ENCODE results near the gene ACTRT3. TPM values are rescaled to one million over a fixed set of nuclear protein-coding genes. Genes with fewer than 3 reads are reported as not detected.

The ACTRT3 gene
- total RNA-seq, 1 experiment from 2014 or later, result 2.2 TPM

- no peak overlapping the region for H3K4me3 ChIP-seq
- no peaks in the 10 kb centered on the region for H3K27me3 ChIP-seq (replicated peaks)
- no peaks in the 10 kb centered on the region for H3K4me1 ChIP-seq (replicated peaks)
- DNase-seq (ENCODE audit: low read depth in 1 of 2, low spot score in 2 of 2), result no peak
- H3K36me3 ChIP-seq, result peaks cover 27% of the 10 kb centered on the region
- H3K27ac ChIP-seq, result no peak overlapping the region
- H3K9me3 ChIP-seq (replicated peaks), result no peaks in the 10 kb centered on the region
These were observed 20.9 kb upstream of the ACTRT3 start for GRCh38 chr3:169790219-169790618.

- peaks cover 46% of the 10 kb centered on the region for H3K36me3 ChIP-seq
- H3K4me3 ChIP-seq, result no peak overlapping the region
- H3K27ac ChIP-seq, result no peak overlapping the region
- no peaks in the 10 kb centered on the region for H3K4me1 ChIP-seq (replicated peaks)
- no peaks in the 10 kb centered on the region for H3K27me3 ChIP-seq (replicated peaks)
- H3K9me3 ChIP-seq (replicated peaks), result no peaks in the 10 kb centered on the region
- DNase-seq (ENCODE audit: low read depth in 1 of 2, low spot score in 2 of 2), result no peak
These were observed 18.4 kb upstream of the ACTRT3 start for GRCh38 chr3:169787791-169788190.

GRCh38 chr3:169787120-169787519 lies 17.8 kb upstream of the ACTRT3 start:
- H3K4me3 ChIP-seq, result no peak overlapping the region
- H3K27me3 ChIP-seq (replicated peaks), result no peaks in the 10 kb centered on the region
- no peak overlapping the region for H3K27ac ChIP-seq
- no peaks in the 10 kb centered on the region for H3K9me3 ChIP-seq (replicated peaks)
- DNase-seq (ENCODE audit: low read depth in 1 of 2, low spot score in 2 of 2), result no peak
- H3K4me1 ChIP-seq (replicated peaks), result no peaks in the 10 kb centered on the region
- peaks cover 53% of the 10 kb centered on the region for H3K36me3 ChIP-seq

- Histone ChIP-seq H3K4me3 (no peak overlapping the region), H3K27ac (no peak overlapping the region)
These were observed 12.0 kb upstream of the ACTRT3 start for GRCh38 chr3:169781209-169781855.

GRCh38 chr3:169780742-169781141 lies 11.4 kb upstream of the ACTRT3 start:
- Histone ChIP-seq H3K9me3 (replicated peaks) (no peaks in the 10 kb centered on the region), H3K4me3 (no peak overlapping the region), H3K36me3 (peaks cover 89% of the 10 kb centered on the region), H3K4me1 (replicated peaks) (no peaks in the 10 kb centered on the region), H3K27ac (no peak overlapping the region), H3K27me3 (replicated peaks) (no peaks in the 10 kb centered on the region)
- DNase-seq (ENCODE audit: low read depth in 1 of 2, low spot score in 2 of 2), result no peak

More at GRCh38 chr3:169781209-169781855, 12.0 kb upstream of the ACTRT3 start:
- Histone ChIP-seq H3K4me1 (replicated peaks) (no peaks in the 10 kb centered on the region), H3K27me3 (replicated peaks) (no peaks in the 10 kb centered on the region), H3K36me3 (peaks cover 89% of the 10 kb centered on the region), H3K9me3 (replicated peaks) (no peaks in the 10 kb centered on the region)
- no peak for DNase-seq (ENCODE audit: low read depth in 1 of 2, low spot score in 2 of 2)

GRCh38 chr3:169777822-169778221 lies 8.5 kb upstream of the ACTRT3 start:
- DNase-seq (ENCODE audit: low read depth in 1 of 2, low spot score in 2 of 2), result no peak
- H3K36me3 ChIP-seq, result peaks cover 89% of the 10 kb centered on the region

GRCh38 chr3:169774186-169774585 lies 4.8 kb upstream of the ACTRT3 start:
- peaks cover 6% of the 10 kb centered on the region for H3K4me1 ChIP-seq (replicated peaks)
- peak overlapping the region; percentile 84 for H3K4me3 ChIP-seq
- no peaks in the 10 kb centered on the region for H3K27me3 ChIP-seq (replicated peaks)
- no peak for DNase-seq (ENCODE audit: low read depth in 1 of 2, low spot score in 2 of 2)
- no peaks in the 10 kb centered on the region for H3K9me3 ChIP-seq (replicated peaks)
- H3K36me3 ChIP-seq, result peaks cover 56% of the 10 kb centered on the region
- H3K27ac ChIP-seq, result no peak overlapping the region

More at GRCh38 chr3:169777822-169778221, 8.5 kb upstream of the ACTRT3 start:
- Histone ChIP-seq H3K9me3 (replicated peaks) (no peaks in the 10 kb centered on the region), H3K4me3 (no peak overlapping the region), H3K27me3 (replicated peaks) (no peaks in the 10 kb centered on the region), H3K4me1 (replicated peaks) (peaks cover 6% of the 10 kb centered on the region), H3K27ac (no peak overlapping the region)

- peaks cover 46% of the 10 kb centered on the region for H3K36me3 ChIP-seq
- no peaks in the 10 kb centered on the region for H3K9me3 ChIP-seq (replicated peaks)
- no peaks in the 10 kb centered on the region for H3K27me3 ChIP-seq (replicated peaks)
- peak within 1 kb of the TSS; percentile 84 for H3K4me3 ChIP-seq
- peak within 1 kb of the TSS; percentile 93 for H3K27ac ChIP-seq
- DNase-seq (ENCODE audit: low read depth in 1 of 2, low spot score in 2 of 2), result peak; percentile 87 to 95
- H3K4me1 ChIP-seq (replicated peaks), result peaks cover 6% of the 10 kb centered on the region
These were observed 3.8 kb upstream of the ACTRT3 start, which contains the start of gene MYNN for GRCh38 chr3:169772897-169773816. Gene MYNN (plus strand): TSS chr3:169773396. CDS start chr3:169774296, 900 bp downstream.

GRCh38 chr3:169772305-169772896 lies 3.0 kb upstream of the ACTRT3 start:
- no peaks in the 10 kb centered on the region for H3K27me3 ChIP-seq (replicated peaks)
- H3K4me1 ChIP-seq (replicated peaks), result peaks cover 6% of the 10 kb centered on the region
- peak overlapping the region; percentile 93 for H3K27ac ChIP-seq
- peaks cover 40% of the 10 kb centered on the region for H3K36me3 ChIP-seq
- peak overlapping the region; percentile 84 for H3K4me3 ChIP-seq
- H3K9me3 ChIP-seq (replicated peaks), result no peaks in the 10 kb centered on the region
- DNase-seq (ENCODE audit: low read depth in 1 of 2, low spot score in 2 of 2), result peak; percentile 66 to 87

- no peaks in the 10 kb centered on the region for H3K27me3 ChIP-seq (replicated peaks)
- no peaks in the 10 kb centered on the region for H3K9me3 ChIP-seq (replicated peaks)
- H3K4me1 ChIP-seq (replicated peaks), result peaks cover 6% of the 10 kb centered on the region
- DNase-seq (ENCODE audit: low read depth in 1 of 2, low spot score in 2 of 2), result peak; percentile 52 to 90
- H3K27ac ChIP-seq, result peak overlapping the region; percentile 93; the same call in 1 of the 2 replicates
- H3K4me3 ChIP-seq, result peak overlapping the region; percentile 84
- H3K36me3 ChIP-seq, result peaks cover 33% of the 10 kb centered on the region
These were observed 2.3 kb upstream of the ACTRT3 start for GRCh38 chr3:169771497-169772304.

GRCh38 chr3:169764882-169765612 lies 4.3 kb downstream of the ACTRT3 start, which contains the start of gene TERC:
Gene TERC (minus strand): TSS chr3:169765060.
- H3K36me3 ChIP-seq, result no peaks in the 10 kb centered on the region
- H3K27ac ChIP-seq, result peak within 1 kb of the TSS; percentile 80
- no peaks in the 10 kb centered on the region for H3K27me3 ChIP-seq (replicated peaks)
- peak; percentile 66 to 85 for DNase-seq (ENCODE audit: low read depth in 1 of 2, low spot score in 2 of 2)
- H3K4me1 ChIP-seq (replicated peaks), result no peaks in the 10 kb centered on the region
- peaks cover 7% of the 10 kb centered on the region for H3K9me3 ChIP-seq (replicated peaks)
- peak within 1 kb of the TSS; percentile 61 for H3K4me3 ChIP-seq

- H3K27me3 ChIP-seq (replicated peaks), result no peaks in the 10 kb centered on the region
- peak overlapping the region; percentile 61 for H3K4me3 ChIP-seq
- H3K36me3 ChIP-seq, result no peaks in the 10 kb centered on the region
- peak overlapping the region; percentile 80 for H3K27ac ChIP-seq
- no peaks in the 10 kb centered on the region for H3K4me1 ChIP-seq (replicated peaks)
- DNase-seq (ENCODE audit: low read depth in 1 of 2, low spot score in 2 of 2), result no peak
- peaks cover 9% of the 10 kb centered on the region for H3K9me3 ChIP-seq (replicated peaks)
These were observed 5.0 kb downstream of the ACTRT3 start for GRCh38 chr3:169764312-169764881.
